Right lobe of liver (tissue), 4 donors: ENCODE measurements around the gene UBXN11.

Experiments used
- CTCF ChIP-seq, 4 donors: fragments of 200-600 bp in 3 of 4; fragments of 450-650 bp in 1 of 4; IDR thresholded peaks; one replicate each; pipeline versions ENCODE4 v1.5.1 to v1.8.0; 2016 to 2022; ENCODE audit warnings: antibody characterized with exemption in 4 of 4, mild to moderate bottlenecking in 2 of 4
- POLR2A ChIP-seq: fragments of 450-650 bp; IDR thresholded peaks from one replicate; pipeline ENCODE4 v1.6.1; 2017; ENCODE audit warnings: antibody characterized with exemption, mild to moderate bottlenecking
- donor health status: DM: no; HTN: no; CAD: no.
- donor health status: DM: no; HTN: no; CAD: no.
- donor health status: DM: no; HTN: yes; CAD: no.

GRCh38 chr1:26263212-26263611 is 43.2 kb downstream of the UBXN11 start:
- TF ChIP-seq CTCF (IDR thresholded peaks at IDR 0.05) (no peak), POLR2A (no peak)
